HG02938 (cell line): ENCODE data around the gene FAM120B.

Experiments used
- ATAC-seq: cut with Tn5 transposase; IDR thresholded peaks from one replicate; pipeline ENCODE4 v1.9.1; 2021; ENCODE audit warnings: mild to moderate bottlenecking, moderate library complexity; ENCODE audit not compliant: unreplicated experiment

FAM120B gene

GRCh38 chr6:170270984-170271593 is 35.5 kb upstream of the FAM120B start:
- ATAC-seq = no peak

- ATAC-seq = peak; percentile 97
These were observed 34.7 kb upstream of the FAM120B start for GRCh38 chr6:170271771-170272314.

GRCh38 chr6:170272341-170273065 is 34.1 kb upstream of the FAM120B start:
- ATAC-seq = peak; percentile 3

GRCh38 chr6:170273191-170273590 is 33.4 kb upstream of the FAM120B start:
- ATAC-seq = no peak

GRCh38 chr6:170273681-170274080 is 32.9 kb upstream of the FAM120B start:
- no peak for ATAC-seq

GRCh38 chr6:170274713-170275560 is 31.6 kb upstream of the FAM120B start:
- ATAC-seq = no peak

GRCh38 chr6:170276369-170277057 is 30.0 kb upstream of the FAM120B start:
- ATAC-seq = no peak

GRCh38 chr6:170277893-170278742 is 28.4 kb upstream of the FAM120B start:
- no peak for ATAC-seq

- ATAC-seq = no peak
These were observed 27.8 kb upstream of the FAM120B start for GRCh38 chr6:170278743-170279094.

GRCh38 chr6:170279426-170279825 is 27.1 kb upstream of the FAM120B start:
- no peak for ATAC-seq

GRCh38 chr6:170279977-170280688 is 26.4 kb upstream of the FAM120B start:
- peak; percentile 64 for ATAC-seq

- ATAC-seq = peak; percentile 39
These were observed 25.9 kb upstream of the FAM120B start for GRCh38 chr6:170280689-170281045.

GRCh38 chr6:170281331-170282292 is 24.9 kb upstream of the FAM120B start:
- ATAC-seq = no peak

GRCh38 chr6:170282512-170283158 is 23.9 kb upstream of the FAM120B start:
- ATAC-seq = no peak

GRCh38 chr6:170283212-170284081 is 23.1 kb upstream of the FAM120B start:
- ATAC-seq = no peak

GRCh38 chr6:170284126-170284773 is 22.3 kb upstream of the FAM120B start:
- no peak for ATAC-seq
